Fibroblast of the aortic adventitia (primary cell): Measurements from ENCODE around the gene PPM1M. TPM values are rescaled to one million over a fixed set of nuclear protein-coding genes. Genes with fewer than 3 reads are reported as not detected.

Experiments used
- DNase-seq: peaks from one replicate; pipeline ENCODE4 v3.0.0-alpha.2; 2010; ENCODE audit warnings: low read depth
- H3K4me3 ChIP-seq: 2 replicates; pipeline ENCODE4 v1.5.1; 2011; ENCODE audit warnings: low read depth, mild to moderate bottlenecking, control low read depth, low read length, moderate library complexity
- total RNA-seq: library from RNA; depleted of rRNA; stranded (reverse); fragments of >200 nt; gene quantifications from 2 replicates; pipeline ENCODE4 v1.2.3, GENCODE V29; 2012; ENCODE audit warnings: low replicate concordance
- TF ChIP-seq, protein P1 (sequence below): IDR thresholded peaks from 2 replicates; pipeline ENCODE4 v1.5.1; 2011; ENCODE audit warnings: mild to moderate bottlenecking, low read length, control low read depth, inconsistent platforms; ENCODE audit not compliant: insufficient read depth

Gene PPM1M
- total RNA-seq, 1 donor, result 27.4 TPM

DNA sequence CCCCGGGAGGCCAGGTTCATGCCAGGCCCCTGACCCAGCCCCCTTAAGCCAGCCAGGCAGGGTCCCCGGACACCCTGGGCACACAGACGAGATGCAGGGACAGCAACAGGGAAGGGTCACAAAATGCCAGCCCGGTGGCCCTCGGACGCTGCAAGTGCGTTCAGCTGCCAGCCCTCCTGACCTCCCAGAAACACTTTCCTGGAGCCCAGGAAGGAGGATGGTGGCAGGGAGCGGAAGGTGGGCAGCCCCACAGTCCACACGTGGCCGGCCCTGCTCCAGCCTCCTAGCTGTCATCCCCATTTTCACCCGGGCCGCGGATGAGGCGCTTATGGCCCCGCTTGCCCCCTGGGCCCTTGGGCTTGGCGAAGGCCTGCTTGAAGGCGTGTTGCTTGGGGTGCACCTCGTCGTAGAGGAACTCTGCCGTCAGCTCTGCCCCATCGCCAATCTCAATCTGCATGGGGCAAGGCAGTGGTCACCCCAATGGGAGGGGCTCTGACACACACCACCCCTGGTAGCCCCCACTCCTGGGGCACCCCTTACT is 16.7 kb upstream of the PPM1M start:
- no peak for DNase-seq
- no peak overlapping the region for H3K4me3 ChIP-seq
- TF ChIP-seq, protein P1, sequence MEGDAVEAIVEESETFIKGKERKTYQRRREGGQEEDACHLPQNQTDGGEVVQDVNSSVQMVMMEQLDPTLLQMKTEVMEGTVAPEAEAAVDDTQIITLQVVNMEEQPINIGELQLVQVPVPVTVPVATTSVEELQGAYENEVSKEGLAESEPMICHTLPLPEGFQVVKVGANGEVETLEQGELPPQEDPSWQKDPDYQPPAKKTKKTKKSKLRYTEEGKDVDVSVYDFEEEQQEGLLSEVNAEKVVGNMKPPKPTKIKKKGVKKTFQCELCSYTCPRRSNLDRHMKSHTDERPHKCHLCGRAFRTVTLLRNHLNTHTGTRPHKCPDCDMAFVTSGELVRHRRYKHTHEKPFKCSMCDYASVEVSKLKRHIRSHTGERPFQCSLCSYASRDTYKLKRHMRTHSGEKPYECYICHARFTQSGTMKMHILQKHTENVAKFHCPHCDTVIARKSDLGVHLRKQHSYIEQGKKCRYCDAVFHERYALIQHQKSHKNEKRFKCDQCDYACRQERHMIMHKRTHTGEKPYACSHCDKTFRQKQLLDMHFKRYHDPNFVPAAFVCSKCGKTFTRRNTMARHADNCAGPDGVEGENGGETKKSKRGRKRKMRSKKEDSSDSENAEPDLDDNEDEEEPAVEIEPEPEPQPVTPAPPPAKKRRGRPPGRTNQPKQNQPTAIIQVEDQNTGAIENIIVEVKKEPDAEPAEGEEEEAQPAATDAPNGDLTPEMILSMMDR, result no peak

DNA sequence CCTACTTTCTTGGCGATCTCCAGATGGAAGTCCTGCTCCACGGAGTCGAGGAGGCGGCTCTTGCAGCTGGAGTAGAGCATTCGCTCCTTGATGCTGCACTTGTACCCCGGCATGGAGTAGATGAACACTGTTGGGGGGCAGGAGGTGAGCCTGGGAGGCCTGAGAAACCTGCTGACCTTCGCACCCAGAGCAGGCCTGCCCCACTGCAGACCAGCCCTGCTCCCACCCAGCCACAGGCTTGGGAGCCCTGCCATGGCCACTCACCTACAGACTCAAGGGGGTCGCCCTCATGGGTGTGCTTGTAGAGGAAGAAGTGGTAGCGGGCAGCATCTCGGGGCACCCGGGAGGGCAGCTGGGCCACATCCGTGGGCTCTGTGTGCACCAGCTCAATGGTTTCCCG is 15.9 kb upstream of the PPM1M start:
- TF ChIP-seq, protein P1, result no peak
- no peak for DNase-seq
- H3K4me3 ChIP-seq, result no peak overlapping the region

DNA sequence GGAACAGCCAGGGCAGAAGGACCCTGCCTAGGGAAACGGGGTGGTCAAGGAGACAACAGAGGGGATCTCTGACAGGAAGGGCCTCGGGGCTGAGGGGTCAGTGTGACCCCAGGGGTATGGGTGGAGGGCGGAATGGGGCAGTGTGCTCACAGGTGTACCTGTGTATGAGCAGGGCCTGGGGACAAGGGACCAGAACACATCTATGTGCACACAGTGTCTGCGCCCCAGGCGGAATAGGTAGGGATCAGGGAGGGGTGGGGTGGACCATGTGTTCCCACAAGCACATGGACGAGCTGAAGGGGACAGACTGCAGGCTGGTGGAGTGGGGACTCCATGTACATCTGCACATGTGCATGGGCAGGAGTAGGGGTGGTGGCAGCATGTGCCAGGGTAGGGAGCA is 15.1 kb upstream of the PPM1M start:
- DNase-seq, result no peak
- no peak overlapping the region for H3K4me3 ChIP-seq
- TF ChIP-seq, protein P1, result no peak

DNA sequence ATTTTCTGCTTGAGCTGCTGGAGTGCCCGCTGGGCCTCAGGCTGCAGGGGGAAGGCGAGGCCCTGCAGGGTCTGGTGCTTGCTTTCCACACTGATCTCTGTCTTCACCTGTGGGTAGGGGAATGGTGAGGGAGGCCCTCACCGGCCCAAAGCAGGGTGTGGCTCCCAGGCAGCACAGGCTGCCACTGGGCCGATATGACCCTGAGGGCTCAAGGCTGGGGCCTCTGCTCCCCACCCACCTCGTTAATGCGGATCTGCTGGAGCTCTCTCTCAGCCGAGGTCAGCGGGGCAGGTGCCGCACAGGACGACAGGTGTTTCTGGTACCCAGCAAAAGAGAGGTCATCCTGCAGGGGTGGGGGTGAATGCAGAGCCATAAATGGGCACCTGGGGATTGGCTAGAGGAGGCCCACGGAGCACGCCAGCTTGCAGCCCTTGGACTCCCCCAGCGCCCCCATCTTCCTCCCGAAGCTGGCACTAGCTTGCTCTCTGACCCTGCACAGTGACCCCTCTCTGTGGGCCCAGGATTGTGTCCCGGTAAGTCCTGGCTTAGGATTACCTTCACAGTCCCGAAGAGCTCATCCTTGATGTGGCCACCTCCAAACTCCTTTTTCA is 14.6 kb upstream of the PPM1M start:
- H3K4me3 ChIP-seq, result no peak overlapping the region
- DNase-seq, result no peak
- TF ChIP-seq, protein P1, result no peak

DNA sequence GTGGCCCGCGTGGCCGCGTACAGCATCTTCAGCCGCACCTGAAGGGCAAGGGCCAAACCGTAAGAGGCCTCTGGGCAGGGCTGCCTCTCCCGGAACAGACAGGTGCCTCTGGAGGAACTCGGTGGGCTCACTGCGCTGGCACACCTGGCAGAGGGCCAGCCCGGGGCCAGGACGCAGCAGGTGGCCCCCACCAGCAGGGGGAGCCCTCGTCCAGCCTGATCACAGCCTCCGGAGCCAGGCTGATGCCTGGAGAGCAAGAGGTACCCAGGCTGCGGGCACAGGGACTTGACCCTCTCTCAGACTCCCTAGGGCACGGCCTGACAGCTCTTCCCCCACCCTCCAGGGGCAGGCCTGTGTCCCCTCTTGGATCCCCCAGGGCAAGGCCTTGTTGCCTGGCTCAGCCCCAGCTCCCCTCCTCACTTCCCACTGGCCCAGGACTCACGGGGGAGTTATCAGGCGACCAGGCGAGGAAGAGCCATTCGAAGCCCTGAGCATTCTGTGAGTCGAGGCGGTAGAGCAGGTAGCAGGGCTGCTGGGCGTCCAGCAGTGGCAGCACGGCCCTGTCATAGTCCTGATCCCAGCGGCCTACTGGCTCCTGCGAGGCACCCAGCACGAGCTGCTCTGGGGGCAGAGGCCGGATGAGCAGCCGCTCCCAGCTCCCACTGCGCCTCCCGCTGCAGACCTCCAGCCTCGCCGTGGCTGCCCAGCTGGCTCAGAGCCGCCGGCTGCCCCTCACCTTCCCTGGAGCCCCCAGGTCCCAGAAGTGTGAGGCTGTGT is 13.9 kb upstream of the PPM1M start:
- DNase-seq, result peak; percentile 49
- TF ChIP-seq, protein P1, result peak; percentile 82
- H3K4me3 ChIP-seq, result no peak overlapping the region

DNA sequence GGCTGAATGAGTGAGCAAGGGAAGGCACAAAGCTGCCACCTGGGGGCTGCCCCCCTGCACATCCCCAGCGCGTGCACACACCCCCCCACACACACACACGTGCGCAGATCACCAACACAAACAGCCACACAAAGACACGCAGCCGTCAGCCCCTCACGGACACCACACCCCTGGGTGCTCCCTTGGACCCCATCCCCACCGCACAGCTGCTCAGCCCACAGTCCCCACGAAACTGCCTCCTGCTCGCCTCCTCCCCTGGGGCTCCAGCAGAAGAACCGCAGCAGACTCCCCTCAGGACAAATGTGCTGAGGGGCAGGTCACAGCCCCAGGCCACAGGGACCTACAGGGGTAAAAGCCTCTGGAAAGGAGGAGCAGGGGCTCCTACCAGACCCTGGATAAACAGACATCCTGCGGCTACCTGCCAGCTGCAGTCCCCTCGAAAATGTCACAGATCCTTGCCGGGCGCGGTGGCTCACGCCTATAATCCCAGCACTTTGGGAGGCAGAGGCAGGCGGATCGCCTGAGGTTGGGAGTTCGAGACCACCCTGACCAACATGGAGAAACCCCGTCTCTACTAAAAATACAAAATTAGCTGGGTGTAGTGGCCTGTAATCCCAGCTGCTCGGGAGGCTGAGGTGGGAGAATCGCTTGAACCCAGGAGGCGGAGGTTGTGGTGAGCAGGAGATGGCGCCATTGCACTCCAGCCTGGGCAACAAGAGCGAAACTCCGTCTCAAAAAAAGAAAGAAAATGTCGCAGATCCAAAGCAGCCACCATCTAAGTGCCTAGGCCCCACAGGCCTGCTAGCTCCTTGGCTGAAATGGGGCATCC is 13.1 kb upstream of the PPM1M start:
- H3K4me3 ChIP-seq, result no peak overlapping the region
- DNase-seq, result no peak
- TF ChIP-seq, protein P1, result peak; percentile 4
